NOMO-1 treated with dmso at 0.1 percent for 144 hours (cell line): ENCODE measurements around the gene GADD45A.
"Not testable (repeated sequence)": the region's sequence is repeated elsewhere in the genome, so short reads cannot be mapped to it uniquely, and the experiment has no call there.

Source experiments
- DNase-seq: peaks from one replicate; lab custom pipeline; 2025; ENCODE audit not compliant: unreplicated experiment; lab: John Stamatoyannopoulos, UW

The GADD45A gene, protein sequence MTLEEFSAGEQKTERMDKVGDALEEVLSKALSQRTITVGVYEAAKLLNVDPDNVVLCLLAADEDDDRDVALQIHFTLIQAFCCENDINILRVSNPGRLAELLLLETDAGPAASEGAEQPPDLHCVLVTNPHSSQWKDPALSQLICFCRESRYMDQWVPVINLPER

DNA sequence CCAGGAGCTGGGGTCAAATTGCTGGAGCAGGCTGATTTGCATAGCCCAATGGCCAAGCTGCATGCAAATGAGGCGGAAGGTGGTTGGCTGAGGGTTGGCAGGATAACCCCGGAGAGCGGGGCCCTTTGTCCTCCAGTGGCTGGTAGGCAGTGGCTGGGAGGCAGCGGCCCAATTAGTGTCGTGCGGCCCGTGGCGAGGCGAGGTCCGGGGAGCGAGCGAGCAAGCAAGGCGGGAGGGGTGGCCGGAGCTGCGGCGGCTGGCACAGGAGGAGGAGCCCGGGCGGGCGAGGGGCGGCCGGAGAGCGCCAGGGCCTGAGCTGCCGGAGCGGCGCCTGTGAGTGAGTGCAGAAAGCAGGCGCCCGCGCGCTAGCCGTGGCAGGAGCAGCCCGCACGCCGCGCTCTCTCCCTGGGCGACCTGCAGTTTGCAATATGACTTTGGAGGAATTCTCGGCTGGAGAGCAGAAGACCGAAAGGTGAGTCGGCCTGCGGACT is at the start of gene GADD45A:
Gene GADD45A (plus strand): TSS at position 135 of the 491 bp plus-strand sequence. CDS start 294 bp downstream, at position 429.
- DNase-seq: peak; percentile 98

DNA sequence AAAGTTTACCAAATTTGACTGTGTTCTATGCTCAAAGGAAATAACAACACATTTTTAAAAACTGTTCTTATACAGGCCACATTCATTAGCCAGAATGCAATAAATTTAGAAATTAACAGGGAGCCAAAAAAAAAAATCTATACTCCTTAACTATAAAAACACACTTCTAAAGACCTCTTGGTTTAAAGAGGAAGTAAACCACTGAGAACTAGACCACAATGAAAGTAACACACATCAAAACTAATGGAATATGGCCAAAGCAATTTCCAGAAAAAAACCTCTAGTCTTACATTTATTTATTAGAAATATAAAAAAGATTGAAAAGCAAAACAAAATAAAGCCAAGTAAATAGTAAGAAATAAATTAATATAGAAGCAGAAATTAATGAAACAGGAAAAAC is 48.9 kb upstream of the GADD45A start:
- DNase-seq: peak; percentile 9

DNA sequence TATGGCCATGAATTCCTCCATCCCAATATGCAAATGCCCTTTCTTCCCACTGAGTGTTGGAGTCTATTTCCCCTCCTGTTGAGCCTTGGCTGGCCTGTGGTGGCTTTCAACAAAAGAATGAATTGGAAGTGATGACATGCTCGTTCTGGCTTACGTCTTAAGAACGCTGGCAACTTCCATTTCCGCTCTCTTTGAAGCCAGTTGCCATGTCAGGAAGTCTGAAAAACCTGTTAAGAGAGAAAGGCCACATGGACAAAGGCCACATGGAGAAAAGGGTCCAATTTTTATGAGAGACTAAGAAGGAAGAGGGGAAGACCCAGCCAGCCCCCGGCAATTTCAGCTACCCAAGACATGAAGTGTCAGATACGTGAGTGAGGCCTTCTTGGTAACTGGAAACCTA is 45.6 kb upstream of the GADD45A start:
- DNase-seq: no peak

DNA sequence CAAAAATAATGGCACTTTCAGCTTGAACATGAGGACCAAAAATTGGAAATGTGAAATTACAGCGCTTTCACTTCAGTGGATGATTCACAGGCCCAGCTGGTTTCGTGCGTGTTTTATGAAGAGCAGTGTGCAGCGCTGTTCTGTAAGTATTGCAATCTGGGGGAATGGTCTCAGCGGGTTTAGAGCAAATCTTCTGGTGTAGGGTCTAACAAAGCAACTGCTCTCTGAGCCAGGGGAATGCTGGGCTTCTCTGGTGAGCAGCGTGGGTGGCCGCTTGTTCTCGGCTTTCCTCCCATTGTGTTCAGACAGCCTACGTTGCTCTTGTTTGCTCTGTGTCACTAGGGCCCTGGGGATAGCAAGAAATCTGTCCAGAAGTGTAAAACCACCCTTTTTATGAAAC is 42.4 kb upstream of the GADD45A start:
- no peak for DNase-seq

DNA sequence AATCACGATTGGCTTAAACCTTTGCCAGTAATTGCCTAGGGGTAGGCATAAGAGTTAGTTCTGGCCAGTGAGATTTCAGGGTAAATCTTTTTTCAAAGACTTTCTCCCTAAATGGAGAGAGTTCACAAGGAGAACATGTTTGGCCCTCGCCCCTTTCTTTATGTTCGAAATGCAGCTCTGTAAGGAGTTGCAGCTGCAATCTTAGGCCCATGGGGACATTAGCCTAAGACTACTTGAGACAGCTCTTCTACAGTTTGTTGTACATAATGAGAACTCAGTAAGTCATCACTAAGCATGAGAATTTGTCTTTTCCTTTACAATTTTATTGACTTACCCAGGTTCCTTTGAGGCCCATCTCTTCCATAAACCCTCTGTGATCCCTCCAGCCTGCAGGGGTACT is 40.4 kb upstream of the GADD45A start:
- DNase-seq: no peak

DNA sequence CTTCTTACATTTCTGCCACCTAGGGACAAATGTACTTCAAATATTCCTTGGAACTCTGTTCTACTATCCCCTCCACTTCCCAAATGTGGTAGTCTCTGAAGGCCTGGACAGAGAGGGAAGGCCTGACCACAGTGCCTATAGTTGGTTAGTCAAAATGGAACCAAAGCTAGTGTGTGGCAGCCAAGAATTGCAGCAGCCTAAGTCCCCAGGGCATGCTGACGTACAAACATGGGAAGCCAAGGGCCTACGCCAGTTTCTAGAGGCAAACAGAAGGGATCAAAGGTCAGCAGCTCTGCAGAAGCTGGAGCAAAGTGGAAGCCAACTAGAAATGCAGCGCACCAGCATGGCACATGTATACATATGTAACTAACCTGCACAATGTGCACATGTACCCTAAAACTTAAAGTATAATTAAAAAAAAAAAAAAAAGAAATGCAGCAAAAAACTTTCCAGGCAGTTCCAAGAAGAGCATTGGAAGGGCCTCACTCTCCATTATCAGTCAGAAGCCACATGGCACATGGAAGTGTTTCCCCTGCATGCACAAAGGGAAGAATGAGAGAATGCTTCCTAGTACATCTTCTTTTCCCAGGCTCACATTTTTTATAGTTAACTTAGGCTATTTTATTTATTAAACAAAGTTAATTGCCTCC is 39.4 kb upstream of the GADD45A start:
- DNase-seq: no peak

DNA sequence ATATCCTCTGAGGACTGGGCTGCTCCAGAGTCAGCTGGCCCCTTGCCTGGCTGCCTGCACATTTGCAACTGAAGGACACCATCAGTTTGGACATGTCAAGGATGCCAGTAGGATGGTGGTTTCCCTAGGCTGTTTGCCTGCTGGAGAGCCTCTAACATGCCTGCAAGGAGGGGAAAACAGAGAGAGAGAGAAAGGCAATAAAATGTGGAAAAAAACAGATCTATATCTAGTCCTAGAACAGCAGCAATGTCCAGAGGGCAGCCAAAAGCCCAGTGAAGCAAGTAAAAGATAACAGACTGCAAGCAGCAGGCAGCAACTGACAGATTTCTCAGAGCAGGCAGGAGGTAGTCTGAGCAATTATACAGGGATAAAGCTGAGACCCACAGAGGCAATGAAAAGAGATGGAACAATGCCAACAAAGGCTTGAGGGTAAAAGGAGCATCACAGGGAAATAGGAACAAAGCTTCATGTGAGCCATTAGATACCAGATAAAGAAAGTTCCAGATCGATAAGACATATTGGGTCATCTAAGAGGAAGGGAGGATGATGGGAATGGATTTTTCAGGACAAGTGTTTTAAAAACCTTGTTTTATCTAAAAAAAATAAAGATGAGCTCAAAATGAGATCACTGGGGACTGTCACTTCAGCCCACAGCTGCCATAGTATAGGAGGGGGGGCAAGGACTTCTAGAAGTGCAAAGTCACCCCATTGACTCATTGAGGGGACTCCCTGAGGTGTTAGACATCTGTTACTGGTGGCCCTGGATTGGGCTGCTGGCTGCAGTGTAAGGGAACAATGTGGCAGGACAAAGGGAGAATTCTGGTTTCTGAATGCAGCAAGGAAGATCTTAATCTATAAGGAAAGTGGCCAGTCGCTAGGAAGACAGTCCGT is 38.6 kb upstream of the GADD45A start:
- DNase-seq: no peak

DNA sequence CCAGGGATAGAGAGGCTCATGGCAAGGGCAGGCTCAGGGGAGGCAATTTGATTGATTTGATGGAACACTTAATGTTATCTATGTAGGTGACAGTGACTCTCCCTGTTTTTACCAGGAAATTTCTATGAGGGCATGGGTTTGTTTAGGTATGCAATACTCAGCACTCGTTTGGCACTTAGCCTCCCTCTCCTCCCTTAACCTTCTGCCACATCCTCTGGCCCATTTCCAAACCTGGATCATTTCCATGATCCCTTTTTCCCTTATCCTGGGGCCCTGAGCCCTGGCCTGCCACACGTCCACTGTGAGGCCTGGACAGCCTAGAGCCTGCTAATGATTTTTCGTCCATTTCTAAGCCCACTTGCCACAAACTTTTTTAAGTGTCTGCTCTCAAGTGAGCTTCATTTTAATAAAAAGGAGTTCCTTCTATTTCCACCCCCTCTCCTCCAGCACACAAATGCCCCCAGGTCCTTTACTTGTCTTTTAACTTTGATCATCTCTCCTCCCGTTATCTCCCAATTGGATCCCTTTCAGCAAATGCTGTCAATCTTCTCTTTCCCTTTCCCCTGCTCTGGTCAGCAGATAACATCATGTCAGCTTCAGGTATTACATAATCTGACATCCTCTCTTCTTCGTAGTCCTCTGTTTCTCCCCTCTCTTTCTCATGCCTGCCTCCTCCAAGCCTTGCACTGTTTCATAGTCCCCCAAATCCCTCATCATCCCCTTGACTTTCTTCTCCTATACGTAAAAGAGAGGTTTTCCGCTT is 37.8 kb upstream of the GADD45A start:
- no peak for DNase-seq

DNA sequence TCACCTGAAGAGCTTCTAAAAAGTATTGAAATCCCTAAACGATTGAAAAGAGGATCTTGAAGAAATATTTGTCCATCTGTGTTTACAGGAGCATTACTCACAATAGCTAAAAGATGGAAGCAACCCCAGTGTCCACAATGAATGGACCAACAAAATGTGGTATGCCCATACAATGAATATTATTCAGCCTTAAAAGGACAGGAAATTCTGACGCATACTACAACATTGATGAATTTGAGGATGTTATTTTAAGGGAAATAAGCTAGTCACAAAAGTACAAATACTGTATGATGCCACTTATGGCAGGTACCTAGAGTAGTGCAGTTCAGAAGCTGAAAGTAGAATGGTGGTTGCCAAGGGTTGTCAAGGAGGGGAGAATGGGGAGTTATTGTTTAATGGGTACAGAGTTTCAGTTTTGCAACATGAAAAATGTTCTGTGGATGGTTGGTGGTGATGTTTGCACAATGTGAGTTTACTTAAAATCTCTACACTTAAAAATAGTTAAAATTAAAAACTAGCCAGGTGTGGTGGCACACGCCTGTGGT is 37.1 kb upstream of the GADD45A start:
- DNase-seq: no peak

DNA sequence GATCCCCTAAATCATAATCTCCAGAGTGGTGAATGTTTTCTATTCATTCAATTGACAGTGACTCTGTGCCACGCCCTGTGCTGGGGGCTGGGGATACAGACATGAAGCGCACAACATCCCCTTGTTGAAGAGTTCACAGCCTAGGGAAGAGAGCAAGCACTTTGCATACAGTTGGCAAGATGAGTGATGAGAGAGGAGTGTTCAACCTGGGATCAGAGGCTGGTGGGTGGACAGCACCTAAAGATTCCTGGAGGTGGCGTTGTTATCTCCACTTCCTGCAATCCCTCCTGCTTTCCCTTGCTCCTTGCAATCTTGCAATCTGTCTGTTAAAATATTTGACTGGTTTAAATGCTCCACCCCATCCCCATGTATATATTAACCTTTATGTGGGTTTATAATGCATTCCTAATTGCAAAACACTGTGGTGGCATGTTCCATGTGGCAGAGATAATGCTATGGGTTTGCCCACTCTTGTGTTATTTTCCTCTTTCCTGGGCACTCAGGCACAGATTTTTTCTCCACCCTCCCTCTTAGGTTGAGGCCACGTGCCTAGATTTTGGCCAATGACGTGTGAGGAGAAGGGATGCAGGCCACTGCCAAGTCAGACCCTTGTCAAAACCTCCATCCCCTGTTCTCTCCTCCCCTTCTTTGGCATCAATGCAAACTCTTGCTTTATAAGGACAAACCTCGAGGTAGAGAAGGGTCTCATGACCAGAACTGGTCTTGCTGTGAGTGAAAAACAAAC is 36.2 kb upstream of the GADD45A start:
- no peak for DNase-seq

DNA sequence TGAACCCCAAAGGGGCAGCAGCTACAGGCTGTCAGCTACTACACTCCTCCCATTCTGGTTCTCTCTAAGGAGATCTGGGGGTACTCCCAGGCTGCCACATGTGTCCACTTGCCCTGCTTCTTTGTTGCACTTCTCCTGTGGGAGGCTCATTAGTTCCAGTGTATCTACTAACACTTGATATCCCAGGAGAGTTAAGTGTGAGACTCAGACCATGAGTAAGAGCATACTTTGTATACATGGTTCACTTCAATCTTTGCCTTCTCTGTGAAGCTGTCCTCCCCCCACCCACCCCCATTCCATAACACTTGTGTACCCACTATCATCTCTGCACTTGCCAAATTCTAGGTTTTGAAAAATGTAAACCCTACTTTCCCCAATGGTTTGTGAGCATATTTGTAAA is 34.9 kb upstream of the GADD45A start:
- DNase-seq: no peak

DNA sequence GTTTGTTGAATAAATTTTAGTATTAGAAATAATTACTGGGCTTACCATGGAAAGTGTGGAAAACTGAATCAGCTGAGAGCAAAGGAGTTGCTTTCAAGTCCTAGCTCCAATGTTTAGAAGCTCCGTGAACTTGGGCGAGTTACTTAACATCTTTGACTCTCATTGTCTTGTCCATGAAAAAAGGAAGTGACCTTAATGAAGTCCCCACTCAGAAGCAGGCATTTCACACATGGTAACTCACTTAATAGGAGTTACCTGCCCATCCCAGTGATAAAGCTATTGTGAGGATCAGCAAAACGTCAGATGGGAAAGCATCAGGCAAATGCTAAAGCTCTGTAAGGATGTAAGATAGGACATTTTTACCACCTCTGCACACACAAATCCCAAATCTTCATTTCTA is 34.0 kb upstream of the GADD45A start:
- no peak for DNase-seq

DNA sequence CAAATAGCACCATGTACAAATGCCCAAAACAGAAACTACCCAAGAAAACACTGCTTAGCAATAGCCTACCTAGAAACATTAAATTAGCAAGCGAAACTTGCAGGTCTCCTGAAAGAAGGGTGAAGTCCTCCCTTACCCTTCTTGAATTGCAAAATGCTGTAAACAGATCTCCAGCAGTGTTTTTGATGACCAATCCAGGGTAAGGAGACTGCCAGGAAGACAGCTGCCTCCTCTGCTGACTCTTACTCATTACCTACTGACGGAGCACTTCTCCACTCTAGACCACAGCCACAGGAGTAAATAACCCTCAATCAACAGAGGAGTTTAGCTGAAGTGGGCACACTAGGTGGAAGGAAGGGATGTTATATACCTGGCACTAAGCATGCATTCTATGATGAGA is 32.2 kb upstream of the GADD45A start:
- no peak for DNase-seq

DNA sequence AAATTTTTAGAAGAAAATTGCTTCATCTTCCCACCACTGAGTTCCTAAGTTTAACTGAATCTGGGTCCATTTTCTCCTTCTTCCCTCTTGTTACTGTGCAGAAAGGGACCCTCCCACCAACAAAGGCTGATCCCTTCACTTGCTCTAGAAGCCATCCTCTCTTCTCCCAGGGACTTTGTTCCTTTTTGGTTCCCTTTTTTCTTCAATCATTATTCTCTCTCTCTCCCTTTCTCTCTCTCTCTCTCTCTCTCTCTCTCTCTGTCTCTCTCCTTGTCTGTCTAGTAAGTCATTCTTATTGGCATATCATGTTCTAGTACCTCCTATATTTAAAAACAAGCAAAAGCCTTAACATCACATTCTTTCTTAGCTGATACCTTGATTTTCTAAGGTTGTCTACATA is 31.7 kb upstream of the GADD45A start:
- no peak for DNase-seq

DNA sequence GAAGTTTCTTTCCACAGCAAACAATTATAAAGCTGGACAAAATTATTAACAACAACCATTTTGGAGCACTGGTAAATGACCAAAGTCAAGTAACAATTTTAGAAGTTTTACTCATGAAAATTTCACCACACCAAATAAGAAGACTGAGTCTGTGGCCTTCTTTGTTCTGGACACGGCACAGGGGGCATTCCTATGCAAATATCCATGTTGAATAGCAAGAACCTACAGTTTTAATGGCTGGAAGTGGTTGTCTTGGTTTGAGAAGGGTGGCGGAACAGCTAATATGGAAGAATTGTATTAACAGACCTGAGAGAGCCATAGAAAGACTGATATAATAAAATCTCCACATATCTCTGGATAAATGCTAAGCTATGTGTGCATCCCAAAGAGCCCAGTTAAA is 29.4 kb upstream of the GADD45A start:
- no peak for DNase-seq

DNA sequence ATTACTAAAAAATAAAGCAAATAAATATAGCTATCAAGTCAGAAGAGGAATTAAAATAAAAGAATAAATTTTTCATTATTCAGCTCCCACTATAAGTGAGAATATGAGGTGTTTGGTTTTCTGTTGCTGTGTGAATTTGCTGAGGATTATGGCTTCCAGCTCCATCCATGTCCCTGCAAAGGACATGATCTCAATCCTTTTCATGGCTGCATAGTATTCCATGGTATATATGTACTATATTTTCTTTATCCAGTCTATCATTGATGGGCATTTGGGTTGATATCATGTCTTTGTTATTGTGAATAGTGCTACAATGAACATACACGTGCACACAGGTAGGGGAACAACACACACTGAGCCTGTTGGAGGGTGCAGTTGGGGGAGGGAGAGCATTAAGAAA is 27.8 kb upstream of the GADD45A start:
- not testable (repeated sequence) for DNase-seq

DNA sequence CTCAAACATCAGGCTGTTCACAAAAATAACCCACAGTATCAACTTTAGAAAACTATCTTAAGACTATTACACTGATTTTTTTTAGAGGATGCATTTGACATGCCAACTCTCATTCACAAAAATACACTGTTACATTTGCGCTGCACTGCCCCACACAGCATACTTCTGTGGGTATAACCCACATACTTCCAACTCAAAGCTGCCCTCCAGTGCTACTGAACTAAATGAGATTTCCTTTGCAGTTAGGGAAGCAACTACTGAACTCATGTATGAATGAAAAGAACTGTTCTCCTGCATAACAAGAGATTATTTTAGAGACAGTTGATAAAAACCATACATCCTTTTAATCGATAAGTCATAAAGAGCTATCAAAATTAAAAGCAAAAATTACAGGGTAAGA is 25.8 kb upstream of the GADD45A start:
- no peak for DNase-seq

DNA sequence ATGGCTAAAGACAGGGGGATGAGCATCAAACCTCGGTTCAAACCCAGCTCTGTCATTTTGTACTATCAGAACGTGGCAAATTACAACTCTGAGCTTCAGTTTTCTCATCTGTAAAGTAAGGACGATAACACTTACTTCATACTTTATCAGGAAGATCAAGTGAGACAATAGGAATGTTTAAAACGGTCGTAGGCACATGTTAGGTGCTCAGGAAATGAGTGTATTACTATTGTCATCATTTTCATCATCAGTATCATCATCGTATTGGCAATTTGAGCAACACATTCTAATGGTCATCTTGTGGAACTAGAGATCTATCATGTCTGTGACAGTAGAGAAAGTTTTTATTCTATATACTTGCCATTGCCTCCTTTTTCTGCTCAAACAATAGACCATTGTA is 22.1 kb upstream of the GADD45A start:
- DNase-seq: no peak

DNA sequence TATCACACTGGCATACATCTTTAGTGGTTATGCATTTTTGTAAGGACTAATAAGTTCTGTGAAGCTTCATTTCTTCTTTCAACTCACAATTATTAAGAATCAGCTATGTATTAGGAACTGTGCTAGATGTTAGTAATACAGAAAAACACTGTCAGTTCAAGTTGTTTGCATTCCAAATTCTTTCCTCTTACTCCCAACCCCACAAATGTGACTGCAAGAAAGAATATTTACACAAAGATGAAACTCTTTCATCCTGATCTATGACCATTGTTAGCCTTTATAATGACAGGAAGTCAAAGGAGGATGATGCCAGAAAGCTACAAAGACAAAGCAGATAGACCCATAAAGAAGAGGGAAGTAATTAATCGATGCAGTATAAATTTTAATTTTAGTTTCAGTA is 21.0 kb upstream of the GADD45A start:
- no peak for DNase-seq

DNA sequence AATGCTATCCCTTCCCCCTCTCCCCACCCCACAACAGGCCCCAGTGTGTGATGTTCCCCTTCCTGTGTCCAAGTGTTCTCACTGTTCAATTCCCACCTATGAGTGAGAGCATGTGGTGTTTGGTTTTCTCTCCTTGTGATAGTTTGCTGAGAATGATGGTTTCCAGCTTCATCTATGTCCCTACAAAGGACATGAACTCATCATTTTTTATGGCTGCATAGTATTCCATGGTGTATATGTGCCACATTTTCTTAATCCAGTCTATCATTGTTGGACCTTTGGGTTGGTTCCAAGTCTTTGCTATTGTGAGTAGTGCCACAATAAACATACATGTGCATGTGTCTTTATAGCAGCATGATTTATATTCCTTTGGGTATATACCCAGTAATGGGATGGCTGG is 19.7 kb upstream of the GADD45A start:
- DNase-seq: not testable (repeated sequence)
